ENCODE results near the gene CYB5D1.
A peak's percentile ranks its signal among the peaks of the same experiment; 100 is the strongest.

The CYB5D1 gene

GRCh38 chr17:7845359-7846062 lies 12.3 kb upstream of the CYB5D1 start:
- no peak for DNase-seq

GRCh38 chr17:7846063-7846735 lies 11.6 kb upstream of the CYB5D1 start:
- DNase-seq, result no peak

GRCh38 chr17:7846765-7847661 lies 10.8 kb upstream of the CYB5D1 start:
- DNase-seq, result no peak

GRCh38 chr17:7848131-7848579 lies 9.6 kb upstream of the CYB5D1 start:
- DNase-seq, result no peak

DNA sequence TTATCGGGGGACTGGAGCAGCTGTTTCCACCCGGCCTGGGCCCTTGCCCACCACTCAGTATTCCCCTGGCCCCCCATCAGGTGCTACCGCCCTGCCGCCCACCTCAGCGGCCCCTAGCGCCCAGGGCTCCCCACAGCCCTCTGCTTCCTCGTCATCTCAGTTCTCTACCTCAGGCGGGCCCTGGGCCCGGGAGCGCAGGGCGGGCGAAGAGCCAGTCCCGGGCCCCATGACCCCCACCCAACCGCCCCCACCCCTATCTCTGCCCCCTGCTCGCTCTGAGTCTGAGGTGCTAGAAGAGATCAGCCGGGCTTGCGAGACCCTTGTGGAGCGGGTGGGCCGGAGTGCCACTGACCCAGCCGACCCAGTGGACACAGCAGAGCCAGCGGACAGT lies 9.1 kb upstream of the CYB5D1 start:
- no peak for DNase-seq

- DNase-seq, result no peak
These were observed 8.6 kb upstream of the CYB5D1 start for GRCh38 chr17:7849130-7849750.

GRCh38 chr17:7849751-7850504 lies 7.9 kb upstream of the CYB5D1 start:
- no peak for DNase-seq

DNA sequence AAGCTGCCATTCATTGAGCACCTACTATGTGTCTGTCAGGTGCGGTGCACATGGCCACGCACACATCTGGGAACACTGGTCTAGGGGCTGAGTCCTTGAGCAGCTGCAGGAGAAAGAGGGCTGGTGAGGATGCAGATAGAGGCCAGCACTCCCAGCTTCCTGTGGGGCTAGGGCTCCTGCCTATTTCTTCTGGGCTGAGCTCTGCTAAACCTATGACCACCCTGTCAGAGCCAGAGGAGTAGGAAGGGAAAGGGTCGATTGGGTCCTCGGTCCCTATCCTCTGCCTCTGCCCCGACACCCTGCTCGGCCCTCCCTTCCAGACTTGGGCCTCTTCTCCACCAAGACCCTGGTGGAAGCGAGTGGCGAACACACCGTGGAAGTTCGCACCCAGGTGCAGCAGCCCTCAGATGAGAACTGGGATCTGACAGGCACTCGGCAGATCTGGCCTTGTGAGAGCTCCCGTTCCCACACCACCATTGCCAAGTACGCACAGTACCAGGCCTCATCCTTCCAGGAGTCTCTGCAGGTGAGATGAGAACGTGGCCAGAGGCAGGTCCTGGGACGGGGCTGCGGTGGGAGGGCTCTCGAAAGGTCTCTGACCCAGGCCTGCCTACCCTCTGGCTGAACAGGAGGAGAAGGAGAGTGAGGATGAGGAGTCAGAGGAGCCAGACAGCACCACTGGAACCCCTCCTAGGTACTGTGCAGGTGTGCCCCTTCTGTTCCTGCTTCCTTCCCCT lies 6.9 kb upstream of the CYB5D1 start:
- no peak for DNase-seq

GRCh38 chr17:7851438-7852261 lies 6.2 kb upstream of the CYB5D1 start:
- peak; percentile 76 for DNase-seq

GRCh38 chr17:7852262-7852670 lies 5.5 kb upstream of the CYB5D1 start:
- no peak for DNase-seq

- DNase-seq, result no peak
These were observed 4.7 kb upstream of the CYB5D1 start for GRCh38 chr17:7852919-7853690.

DNA sequence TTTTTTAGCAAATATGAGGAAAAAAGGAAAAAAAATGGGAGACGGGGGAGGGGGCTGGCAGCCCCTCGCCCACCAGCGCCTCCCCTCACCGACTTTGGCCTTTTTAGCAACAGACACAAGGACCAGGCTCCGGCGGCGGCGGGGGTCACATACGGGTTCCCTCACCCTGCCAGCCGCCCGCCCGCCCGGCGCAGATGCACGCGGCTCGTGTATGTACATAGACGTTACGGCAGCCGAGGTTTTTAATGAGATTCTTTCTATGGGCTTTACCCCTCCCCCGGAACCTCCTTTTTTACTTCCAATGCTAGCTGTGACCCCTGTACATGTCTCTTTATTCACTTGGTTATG lies 4.1 kb upstream of the CYB5D1 start:
- DNase-seq, result no peak

DNA sequence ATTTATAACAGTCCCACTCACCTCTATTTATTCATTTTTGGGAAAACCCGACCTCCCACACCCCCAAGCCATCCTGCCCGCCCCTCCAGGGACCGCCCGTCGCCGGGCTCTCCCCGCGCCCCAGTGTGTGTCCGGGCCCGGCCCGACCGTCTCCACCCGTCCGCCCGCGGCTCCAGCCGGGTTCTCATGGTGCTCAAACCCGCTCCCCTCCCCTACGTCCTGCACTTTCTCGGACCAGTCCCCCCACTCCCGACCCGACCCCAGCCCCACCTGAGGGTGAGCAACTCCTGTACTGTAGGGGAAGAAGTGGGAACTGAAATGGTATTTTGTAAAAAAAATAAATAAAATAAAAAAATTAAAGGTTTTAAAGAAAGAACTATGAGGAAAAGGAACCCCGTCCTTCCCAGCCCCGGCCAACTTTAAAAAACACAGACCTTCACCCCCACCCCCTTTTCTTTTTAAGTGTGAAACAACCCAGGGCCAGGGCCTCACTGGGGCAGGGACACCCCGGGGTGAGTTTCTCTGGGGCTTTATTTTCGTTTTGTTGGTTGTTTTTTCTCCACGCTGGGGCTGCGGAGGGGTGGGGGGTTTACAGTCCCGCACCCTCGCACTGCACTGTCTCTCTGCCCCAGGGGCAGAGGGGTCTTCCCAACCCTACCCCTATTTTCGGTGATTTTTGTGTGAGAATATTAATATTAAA lies 3.6 kb upstream of the CYB5D1 start:
- no peak for DNase-seq

GRCh38 chr17:7854851-7855659 lies 2.7 kb upstream of the CYB5D1 start, which contains the start of gene TMEM88:
TMEM88 (plus strand) TSS chr17:7855066; CDS start chr17:7855075, 9 bp downstream.
- no peak for DNase-seq

DNA sequence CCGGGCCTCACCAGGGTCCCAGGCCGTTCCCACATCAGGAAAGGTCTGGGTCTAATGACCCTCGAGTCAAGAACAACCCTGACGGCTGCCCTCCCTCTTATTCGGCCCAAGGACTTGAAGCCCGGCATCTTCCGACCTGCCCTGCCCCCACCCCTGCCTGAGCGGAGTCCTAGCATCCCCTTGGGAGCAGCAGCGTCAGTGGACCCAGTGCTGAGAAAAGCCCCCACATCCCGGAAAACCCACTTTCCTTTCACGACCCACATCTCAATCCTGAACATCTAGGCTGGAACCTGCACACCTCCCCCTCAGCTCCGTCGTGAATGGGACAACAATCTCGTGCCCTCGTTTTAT lies 2.2 kb upstream of the CYB5D1 start:
- DNase-seq, result no peak

DNA sequence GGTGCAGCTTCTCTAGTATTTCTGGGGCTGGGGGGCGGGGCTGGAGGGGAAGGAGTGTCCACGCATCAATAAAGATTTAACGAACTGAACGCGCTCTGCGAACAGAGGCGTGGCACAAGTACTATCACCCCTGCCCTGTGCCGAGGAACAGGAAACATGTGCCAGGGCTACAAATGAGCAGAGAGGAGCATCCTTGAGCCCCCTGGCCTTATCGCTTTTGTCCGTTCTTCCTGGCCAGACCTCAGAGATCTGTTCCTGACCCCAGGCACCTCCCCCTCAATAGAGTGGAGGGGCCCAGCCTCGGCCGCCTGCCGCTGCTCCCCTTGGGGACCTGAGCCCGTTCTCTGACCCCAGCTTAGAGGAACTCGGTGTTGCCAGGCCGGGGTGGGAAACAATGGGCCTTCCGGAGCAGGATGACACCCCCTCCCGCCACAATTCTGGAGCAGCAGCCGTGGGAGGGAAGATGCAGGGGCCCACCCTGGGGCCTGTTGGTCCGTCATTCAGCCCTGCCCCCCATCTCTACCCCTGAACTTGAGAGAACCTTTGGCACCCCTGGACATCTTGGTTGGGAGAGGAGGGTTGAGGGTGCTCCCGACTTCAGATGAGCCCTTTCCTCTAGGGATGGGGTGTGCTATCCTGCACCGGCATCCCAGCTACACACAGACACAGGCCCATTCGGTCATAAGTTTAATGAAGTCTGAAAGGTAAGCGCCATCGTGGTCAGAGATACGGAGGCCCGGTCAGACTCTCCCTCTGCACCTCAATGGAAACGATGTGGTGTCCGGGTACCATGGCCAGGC lies 1.6 kb upstream of the CYB5D1 start:
- DNase-seq, result no peak

Measured in amniotic stem cell (primary cell).